Measurements from ENCODE around the gene MALL. TPM values are rescaled to one million over a fixed set of nuclear protein-coding genes. Genes with fewer than 3 reads are reported as not detected.
"Not testable (repeated sequence)": the region's sequence is repeated elsewhere in the genome, so short reads cannot be mapped to it uniquely, and the experiment has no call there.

The MALL gene
- total RNA-seq = not detected
- 0.04 TPM for polyA plus RNA-seq (2013, experiment 1 of 2)
- 0.24 TPM for polyA plus RNA-seq (2013, experiment 2 of 2)
- 0 to 0.49 (median 0) reads per million in 172 experiments for total RNA-seq

- Histone ChIP-seq H3K4me1 (ENCODE audit: insufficient read depth, low read length) (no peaks in the 10 kb centered on the region), H3K27me3 (ENCODE audit: control insufficient read depth in 1 of 2, insufficient read depth in 2 of 2, low read length in 2 of 2) (peaks cover 36 to 39% of the 10 kb centered on the region in 2 experiments), H3K4me3 (ENCODE audit: low read length) (no peak within 1 kb of the TSS), H3K36me3 (ENCODE audit: insufficient read depth, low read length) (no peaks in the 10 kb centered on the region), H3K27ac (ENCODE audit: low read depth in 1 of 2, low read length in 2 of 2) (no peak within 1 kb of the TSS), H3K9me3 (ENCODE audit: control insufficient read depth in 1 of 2, insufficient read depth in 1 of 2, low read length in 2 of 2) (peaks cover 0 to 6% of the 10 kb centered on the region in 2 experiments)
- Mint-ChIP-seq H3K27ac (no peak within 1 kb of the TSS), H3K4me3 (no peak within 1 kb of the TSS), H3K9me3 (no peaks in the 10 kb centered on the region), H3K27me3 (peaks cover 86% of the 10 kb centered on the region), H3K4me1 (ENCODE audit: low read depth) (no peaks in the 10 kb centered on the region), H3K36me3 (ENCODE audit: low read depth) (no peaks in the 10 kb centered on the region)
- TF ChIP-seq, protein P1, sequence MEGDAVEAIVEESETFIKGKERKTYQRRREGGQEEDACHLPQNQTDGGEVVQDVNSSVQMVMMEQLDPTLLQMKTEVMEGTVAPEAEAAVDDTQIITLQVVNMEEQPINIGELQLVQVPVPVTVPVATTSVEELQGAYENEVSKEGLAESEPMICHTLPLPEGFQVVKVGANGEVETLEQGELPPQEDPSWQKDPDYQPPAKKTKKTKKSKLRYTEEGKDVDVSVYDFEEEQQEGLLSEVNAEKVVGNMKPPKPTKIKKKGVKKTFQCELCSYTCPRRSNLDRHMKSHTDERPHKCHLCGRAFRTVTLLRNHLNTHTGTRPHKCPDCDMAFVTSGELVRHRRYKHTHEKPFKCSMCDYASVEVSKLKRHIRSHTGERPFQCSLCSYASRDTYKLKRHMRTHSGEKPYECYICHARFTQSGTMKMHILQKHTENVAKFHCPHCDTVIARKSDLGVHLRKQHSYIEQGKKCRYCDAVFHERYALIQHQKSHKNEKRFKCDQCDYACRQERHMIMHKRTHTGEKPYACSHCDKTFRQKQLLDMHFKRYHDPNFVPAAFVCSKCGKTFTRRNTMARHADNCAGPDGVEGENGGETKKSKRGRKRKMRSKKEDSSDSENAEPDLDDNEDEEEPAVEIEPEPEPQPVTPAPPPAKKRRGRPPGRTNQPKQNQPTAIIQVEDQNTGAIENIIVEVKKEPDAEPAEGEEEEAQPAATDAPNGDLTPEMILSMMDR (IDR thresholded peaks at IDR 0.05) = no peak
- DNase-seq = no peak
- intact Hi-C loops (cut with DNase I, micrococcal nuclease) = no loop called here
- ATAC-seq (ENCODE audit: poor library complexity) = no peak
- CTCF ChIA-PET = no interaction called here
- POLR2A ChIA-PET = no interaction called here
Measured at GRCh38 chr2:110115291-110116032, at the start of gene MALL. Gene MALL (minus strand): TSS chr2:110115822. CDS start chr2:110115792, 30 bp downstream.

GRCh38 chr2:110157153-110157793 lies 41.7 kb upstream of the MALL start:
- Histone ChIP-seq H3K9me3 (ENCODE audit: control insufficient read depth in 1 of 2, insufficient read depth in 1 of 2, low read length in 2 of 2) (peaks cover 0 to 7% of the 10 kb centered on the region in 2 experiments), H3K4me1 (ENCODE audit: insufficient read depth, low read length) (no peaks in the 10 kb centered on the region), H3K27me3 (ENCODE audit: control insufficient read depth in 1 of 2, insufficient read depth in 2 of 2, low read length in 2 of 2) (no peaks in the 10 kb centered on the region), H3K4me3 (ENCODE audit: low read length) (no peak overlapping the region), H3K27ac (ENCODE audit: low read depth in 1 of 2, low read length in 2 of 2) (no peak overlapping the region), H3K36me3 (ENCODE audit: insufficient read depth, low read length) (no peaks in the 10 kb centered on the region)
- no peak overlapping the region for H3K27ac Mint-ChIP-seq
- H3K4me3 Mint-ChIP-seq = no peak overlapping the region
- ChIA-PET CTCF (interaction anchor here (0.9 to 1.1 kb wide), 2 partner anchors 14 to 611 kb away, joined by 3 read pairs; no protein-coding TSS in a partner anchor), POLR2A (no interaction called here)
- intact Hi-C loops (cut with DNase I, micrococcal nuclease) = no loop called here
- H3K9me3 Mint-ChIP-seq = peaks cover 7% of the 10 kb centered on the region
- H3K4me1 Mint-ChIP-seq (ENCODE audit: low read depth) = peaks cover 4% of the 10 kb centered on the region
- peak in 3 of 14 experiments; percentile 34 to 44 (median 42) for DNase-seq
- H3K27me3 Mint-ChIP-seq = peaks cover 4% of the 10 kb centered on the region
- TF ChIP-seq, protein P1 (IDR thresholded peaks at IDR 0.05) = peak; percentile 49
- H3K36me3 Mint-ChIP-seq (ENCODE audit: low read depth) = no peaks in the 10 kb centered on the region
- ATAC-seq (ENCODE audit: poor library complexity) = no peak

DNA sequence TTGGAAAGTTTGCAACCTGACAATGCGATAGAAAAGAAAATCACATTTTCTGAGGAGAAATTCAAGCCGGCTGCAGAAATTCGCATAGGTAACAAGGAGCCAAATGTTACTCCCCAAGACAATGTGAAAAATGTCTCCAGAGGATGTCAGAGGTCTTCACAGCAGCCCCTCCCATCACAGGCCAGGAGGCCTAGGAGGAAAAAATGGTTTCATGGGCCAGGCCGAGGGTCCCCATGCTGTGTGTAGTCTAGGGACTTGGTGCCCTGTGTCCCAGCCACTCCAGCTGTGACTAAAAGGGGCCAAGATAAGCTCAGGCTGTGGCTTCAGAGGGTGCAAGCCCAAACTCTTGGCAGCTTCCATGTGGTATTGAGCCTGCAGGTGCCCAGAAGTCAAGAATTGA lies 39.2 kb upstream of the MALL start:
- intact Hi-C loops (cut with DNase I, micrococcal nuclease) = loop anchor here in 1 of 2 experiments (5.0 kb wide), 1 partner anchor 862 kb away; no protein-coding TSS in a partner anchor
- H3K4me3 ChIP-seq (ENCODE audit: low read length); H3K4me3 Mint-ChIP-seq; H3K27me3 Mint-ChIP-seq; ATAC-seq (ENCODE audit: poor library complexity); H3K36me3 ChIP-seq (ENCODE audit: insufficient read depth, low read length); H3K27ac Mint-ChIP-seq; H3K4me1 ChIP-seq (ENCODE audit: insufficient read depth, low read length); DNase-seq; H3K27me3 ChIP-seq (ENCODE audit: control insufficient read depth in 1 of 2, insufficient read depth in 2 of 2, low read length in 2 of 2); H3K36me3 Mint-ChIP-seq (ENCODE audit: low read depth); H3K4me1 Mint-ChIP-seq (ENCODE audit: low read depth); H3K9me3 ChIP-seq (ENCODE audit: control insufficient read depth in 1 of 2, insufficient read depth in 1 of 2, low read length in 2 of 2); H3K27ac ChIP-seq (ENCODE audit: low read depth in 1 of 2, low read length in 2 of 2); POLR2A ChIA-PET; CTCF ChIA-PET; H3K9me3 Mint-ChIP-seq: not testable (repeated sequence)

- H3K4me3 Mint-ChIP-seq; CTCF ChIA-PET; ATAC-seq (ENCODE audit: poor library complexity); H3K9me3 Mint-ChIP-seq; H3K36me3 Mint-ChIP-seq (ENCODE audit: low read depth); H3K9me3 ChIP-seq (ENCODE audit: control insufficient read depth in 1 of 2, insufficient read depth in 1 of 2, low read length in 2 of 2); H3K27me3 Mint-ChIP-seq; H3K4me1 Mint-ChIP-seq (ENCODE audit: low read depth); H3K27ac Mint-ChIP-seq; H3K27me3 ChIP-seq (ENCODE audit: control insufficient read depth in 1 of 2, insufficient read depth in 2 of 2, low read length in 2 of 2); DNase-seq; H3K36me3 ChIP-seq (ENCODE audit: insufficient read depth, low read length); POLR2A ChIA-PET; H3K4me3 ChIP-seq (ENCODE audit: low read length); H3K4me1 ChIP-seq (ENCODE audit: insufficient read depth, low read length); H3K27ac ChIP-seq (ENCODE audit: low read depth in 1 of 2, low read length in 2 of 2): not testable (repeated sequence)
- intact Hi-C loops (cut with DNase I, micrococcal nuclease) = loop anchor here in 1 of 2 experiments (5.0 kb wide), 1 partner anchor 863 kb away; no protein-coding TSS in a partner anchor
Measured at GRCh38 chr2:110154188-110154587, 38.6 kb upstream of the MALL start.
